CD4-positive, alpha-beta T cell (primary cell): ENCODE results near the gene SRGAP1. TPM values are rescaled to one million over a fixed set of nuclear protein-coding genes. Genes with fewer than 3 reads are reported as not detected.

Source experiments
- ATAC-seq: fragments of 200-7000 bp; cut with Tn5 transposase; one replicate; pipeline ENCODE4 v1.10.0; 2022; ENCODE audit warnings: mild to moderate bottlenecking; ENCODE audit not compliant: poor library complexity
- CTCF ChIA-PET: fragments of 350-600 bp; sonication (Branson Sonifier 250); formaldehyde crosslinking; loops from one replicate; lab custom pipeline; 2021; ENCODE audit warnings: antibody characterized with exemption, inconsistent platforms; lab: Charles Lee
- POLR2A ChIA-PET: fragments of 350-600 bp; sonication (Branson Sonifier 250); formaldehyde crosslinking; loops from one replicate; lab custom pipeline; 2021; ENCODE audit warnings: antibody characterized with exemption, inconsistent platforms; lab: Charles Lee
- DNase-seq, 14 experiments: peaks; one replicate each; pipeline ENCODE4 v3.0.0-alpha.2; 2013 to 2020; ENCODE audit warnings: mixed read lengths in 2 of 14
- H3K27ac ChIP-seq, 2 donors: one replicate each; pipeline versions ENCODE4 v1.5.1 to v1.7.0; 2013; ENCODE audit warnings: low read length in 2 of 2, low read depth in 1 of 2, mild to moderate bottlenecking in 1 of 2
- H3K27me3 ChIP-seq, 2 experiments: 1 replicate in 1 of 2; 2 replicates in 1 of 2; pipeline versions ENCODE4 v1.6.1 to v1.7.0; 2013; ENCODE audit warnings: low read length in 2 of 2, control low read depth in 1 of 2, mild to moderate bottlenecking in 1 of 2, moderate library complexity in 1 of 2; ENCODE audit not compliant: insufficient read depth in 2 of 2, control insufficient read depth in 1 of 2
- H3K36me3 ChIP-seq: one replicate; pipeline ENCODE4 v1.6.1; 2013; ENCODE audit warnings: low read length, control low read depth; ENCODE audit not compliant: insufficient read depth
- H3K4me1 ChIP-seq: one replicate; pipeline ENCODE4 v1.6.1; 2013; ENCODE audit warnings: low read length, control low read depth; ENCODE audit not compliant: insufficient read depth
- H3K4me3 ChIP-seq: one replicate; pipeline ENCODE4 v1.5.1; 2013; ENCODE audit warnings: mild to moderate bottlenecking, low read length, moderate library complexity
- H3K9me3 ChIP-seq, 2 experiments: 1 replicate in 1 of 2; 2 replicates in 1 of 2; pipeline versions ENCODE4 v1.6.1 to v1.7.0; 2013; ENCODE audit warnings: low read length in 2 of 2, mild to moderate bottlenecking in 2 of 2, control low read depth in 1 of 2, moderate library complexity in 1 of 2; ENCODE audit not compliant: control insufficient read depth in 1 of 2, insufficient read depth in 1 of 2
- H3K27ac Mint-ChIP-seq: one replicate; pipeline ENCODE4 v1.8.0; 2020; ENCODE audit warnings: mixed read lengths
- H3K27me3 Mint-ChIP-seq: one replicate; pipeline ENCODE4 v1.8.0; 2021; ENCODE audit warnings: mixed read lengths
- H3K36me3 Mint-ChIP-seq: one replicate; pipeline ENCODE4 v1.8.0; 2021; ENCODE audit warnings: low read depth, mixed read lengths
- H3K4me1 Mint-ChIP-seq: one replicate; pipeline ENCODE4 v1.8.0; 2021; ENCODE audit warnings: low read depth, mixed read lengths
- H3K4me3 Mint-ChIP-seq: one replicate; pipeline ENCODE4 v1.8.0; 2020; ENCODE audit warnings: mild to moderate bottlenecking, mixed read lengths
- H3K9me3 Mint-ChIP-seq: one replicate; pipeline ENCODE4 v1.8.0; 2020; ENCODE audit warnings: mixed read lengths
- intact Hi-C, 2 experiments: fragments of 100-400 bp; cut with DNase I in 1 of 2; cut with micrococcal nuclease in 1 of 2; formaldehyde crosslinking; loops; one replicate each; pipeline versions ENCODE4 v1.15.1 to v1.9.0; 2023 to 2025; cut with DNase I, micrococcal nuclease
- total RNA-seq, 174 experiments: library from RNA in 2 of 174; stranded (reverse) in 2 of 174; gene quantifications; one replicate each; pipeline ENCODE4 v1.2.3 and lab custom pipeline; 2021 to 2026
- TF ChIP-seq, protein P1 (sequence below): fragments of 200-600 bp; IDR thresholded peaks from one replicate; pipeline ENCODE4 v1.8.0; 2022; ENCODE audit warnings: antibody characterized with exemption, mild to moderate bottlenecking

The SRGAP1 gene
- total RNA-seq, 2 experiments from 2014 or later = 0.03 TPM; not detected in 1

GRCh38 chr12:63882844-63883243 is 38.3 kb downstream of the SRGAP1 start:
- H3K36me3 ChIP-seq = no peaks in the 10 kb centered on the region
- no peak overlapping the region for H3K4me3 ChIP-seq
- no peaks in the 10 kb centered on the region for H3K4me1 Mint-ChIP-seq
- no peak overlapping the region for H3K27ac Mint-ChIP-seq
- DNase-seq (no peak), ATAC-seq (no peak)
- POLR2A ChIA-PET = no interaction called here
- no peaks in the 10 kb centered on the region for H3K36me3 Mint-ChIP-seq
- CTCF ChIA-PET = no interaction called here
- H3K9me3 ChIP-seq = no peaks in the 10 kb centered on the region
- no peaks in the 10 kb centered on the region for H3K4me1 ChIP-seq
- H3K27me3 Mint-ChIP-seq = peaks cover 19% of the 10 kb centered on the region
- no peak overlapping the region for H3K4me3 Mint-ChIP-seq
- H3K27ac ChIP-seq = no peak overlapping the region
- no peaks in the 10 kb centered on the region for H3K27me3 ChIP-seq
- TF ChIP-seq, protein P1, sequence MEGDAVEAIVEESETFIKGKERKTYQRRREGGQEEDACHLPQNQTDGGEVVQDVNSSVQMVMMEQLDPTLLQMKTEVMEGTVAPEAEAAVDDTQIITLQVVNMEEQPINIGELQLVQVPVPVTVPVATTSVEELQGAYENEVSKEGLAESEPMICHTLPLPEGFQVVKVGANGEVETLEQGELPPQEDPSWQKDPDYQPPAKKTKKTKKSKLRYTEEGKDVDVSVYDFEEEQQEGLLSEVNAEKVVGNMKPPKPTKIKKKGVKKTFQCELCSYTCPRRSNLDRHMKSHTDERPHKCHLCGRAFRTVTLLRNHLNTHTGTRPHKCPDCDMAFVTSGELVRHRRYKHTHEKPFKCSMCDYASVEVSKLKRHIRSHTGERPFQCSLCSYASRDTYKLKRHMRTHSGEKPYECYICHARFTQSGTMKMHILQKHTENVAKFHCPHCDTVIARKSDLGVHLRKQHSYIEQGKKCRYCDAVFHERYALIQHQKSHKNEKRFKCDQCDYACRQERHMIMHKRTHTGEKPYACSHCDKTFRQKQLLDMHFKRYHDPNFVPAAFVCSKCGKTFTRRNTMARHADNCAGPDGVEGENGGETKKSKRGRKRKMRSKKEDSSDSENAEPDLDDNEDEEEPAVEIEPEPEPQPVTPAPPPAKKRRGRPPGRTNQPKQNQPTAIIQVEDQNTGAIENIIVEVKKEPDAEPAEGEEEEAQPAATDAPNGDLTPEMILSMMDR = no peak
- intact Hi-C loops = no loop called here
- no peaks in the 10 kb centered on the region for H3K9me3 Mint-ChIP-seq

- ATAC-seq (no peak), DNase-seq (no peak)
- H3K4me3 Mint-ChIP-seq = no peak overlapping the region
- H3K4me1 ChIP-seq = no peaks in the 10 kb centered on the region
- H3K27ac Mint-ChIP-seq = no peak overlapping the region
- peaks cover 0 to 5% of the 10 kb centered on the region in 2 experiments for H3K27me3 ChIP-seq
- POLR2A ChIA-PET = no interaction called here
- H3K27me3 Mint-ChIP-seq = peaks cover 31% of the 10 kb centered on the region
- CTCF ChIA-PET = no interaction called here
- no peaks in the 10 kb centered on the region for H3K36me3 ChIP-seq
- no peaks in the 10 kb centered on the region for H3K9me3 Mint-ChIP-seq
- H3K36me3 Mint-ChIP-seq = no peaks in the 10 kb centered on the region
- H3K27ac ChIP-seq = no peak overlapping the region
- H3K9me3 ChIP-seq = no peaks in the 10 kb centered on the region
- no peak overlapping the region for H3K4me3 ChIP-seq
- intact Hi-C loops = no loop called here
- TF ChIP-seq, protein P1 = no peak
- H3K4me1 Mint-ChIP-seq = no peaks in the 10 kb centered on the region
These were observed 40.9 kb downstream of the SRGAP1 start for GRCh38 chr12:63885401-63885800.

DNA sequence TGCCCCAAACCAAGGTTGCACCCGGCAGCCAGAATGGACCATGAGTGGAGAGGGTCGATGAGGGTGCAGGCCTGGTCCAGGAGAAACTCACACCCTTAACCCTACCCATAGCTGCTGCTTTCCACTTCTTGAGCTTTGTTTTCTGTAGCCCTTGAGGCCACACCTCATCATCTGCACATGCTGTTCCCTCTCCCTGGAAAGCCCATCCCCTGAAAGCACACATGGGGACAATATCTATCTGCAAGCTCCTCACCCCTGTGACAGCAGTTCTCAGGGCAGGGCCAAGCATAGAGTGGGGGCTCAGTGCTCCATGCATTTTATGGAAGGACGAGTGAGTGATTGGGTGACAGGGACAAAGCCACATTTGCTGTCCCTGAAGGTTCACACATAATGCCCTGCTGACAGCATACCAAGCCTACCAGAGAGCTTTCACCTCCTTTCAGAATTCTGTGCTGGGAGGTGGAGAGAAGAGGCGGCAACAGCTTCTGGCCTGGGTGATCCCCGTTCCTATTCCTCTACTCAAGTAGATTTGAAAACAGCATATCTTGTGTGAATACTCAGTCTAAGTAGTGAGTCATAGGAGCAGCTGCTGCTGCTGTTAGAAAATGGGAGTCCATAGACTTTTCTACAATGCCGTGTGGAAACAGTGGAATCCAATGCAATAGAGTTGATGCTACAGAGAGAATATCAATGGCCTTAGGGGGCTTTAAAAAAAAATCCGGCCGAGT is 44.6 kb downstream of the SRGAP1 start:
- no peak overlapping the region for H3K27ac Mint-ChIP-seq

More for the DNA sequence above, 44.6 kb downstream of the SRGAP1 start:
- TF ChIP-seq, protein P1 = no peak
- ATAC-seq (no peak), DNase-seq (no peak)
- Histone ChIP-seq H3K4me1 (no peaks in the 10 kb centered on the region), H3K36me3 (no peaks in the 10 kb centered on the region), H3K27me3 (peaks cover 0 to 5% of the 10 kb centered on the region in 2 experiments), H3K4me3 (no peak overlapping the region), H3K27ac (no peak overlapping the region), H3K9me3 (no peaks in the 10 kb centered on the region)
- ChIA-PET CTCF (no interaction called here), POLR2A (no interaction called here)
- no peaks in the 10 kb centered on the region for H3K36me3 Mint-ChIP-seq
- intact Hi-C loops = no loop called here
- no peaks in the 10 kb centered on the region for H3K9me3 Mint-ChIP-seq
- H3K4me1 Mint-ChIP-seq = no peaks in the 10 kb centered on the region
- H3K27me3 Mint-ChIP-seq = peaks cover 23% of the 10 kb centered on the region
- no peak overlapping the region for H3K4me3 Mint-ChIP-seq
